GM12878 (cell line): ENCODE data around the gene KRTAP5-10. TPM values are rescaled to one million over a fixed set of nuclear protein-coding genes. Genes with fewer than 3 reads are reported as not detected.

ENCODE experiments used
- BCL11A ChIP-seq: IDR thresholded peaks from 2 replicates; pipeline ENCODE4 v1.6.1; 2011; ENCODE audit warnings: low read depth, low read length
- BHLHE40 ChIP-seq, 2 experiments: fragments of 450-650 bp in 1 of 2; IDR thresholded peaks; 2 replicates each; pipeline ENCODE4 v1.6.1; 2011 to 2017; ENCODE audit warnings: low read depth in 2 of 2, borderline replicate concordance in 1 of 2, improper control_type of control experiment in 1 of 2, low read length in 1 of 2, mild to moderate bottlenecking in 1 of 2
- CREM ChIP-seq: IDR thresholded peaks from 2 replicates; pipeline ENCODE4 v1.6.1; 2014; ENCODE audit warnings: antibody characterized with exemption, low read depth
- IKZF1 ChIP-seq: fragments of 450-650 bp; conservative IDR thresholded peaks from 2 replicates; pipeline ENCODE4 v1.6.1; 2017; ENCODE audit warnings: antibody characterized with exemption, mild to moderate bottlenecking
- KDM1A ChIP-seq: fragments of 200-600 bp; sonication (generic); IDR thresholded peaks from 2 replicates; pipeline ENCODE4 v1.6.1; 2016; ENCODE audit warnings: borderline replicate concordance
- KLF5 ChIP-seq: fragments of 450-650 bp; IDR thresholded peaks from 2 replicates; pipeline ENCODE4 v1.6.1; 2014; ENCODE audit warnings: mild to moderate bottlenecking; ENCODE audit not compliant: partially characterized antibody
- ZBTB11 ChIP-seq: fragments of 450-650 bp; formaldehyde crosslinking; IDR thresholded peaks from 2 replicates; pipeline ENCODE4 v1.5.0; 2022; ENCODE audit warnings: mild to moderate bottlenecking, missing genetic modification characterization
- ZBTB4 ChIP-seq: fragments of 450-650 bp; formaldehyde crosslinking; IDR thresholded peaks from 2 replicates; pipeline ENCODE4 v1.4.0; 2022; ENCODE audit warnings: mild to moderate bottlenecking, moderate library complexity
- ZBTB40 ChIP-seq: fragments of 450-650 bp; IDR thresholded peaks from 2 replicates; pipeline ENCODE4 v1.6.1; 2016; ENCODE audit warnings: mild to moderate bottlenecking, moderate library complexity, borderline replicate concordance
- polyA plus RNA-seq, 11 experiments: library from polyadenylated mRNA; depleted of rRNA in 4 of 11; unstranded in 6 of 11; stranded (reverse) in 5 of 11; fragments of >200 nt; fragmentation: Nextera tagmentation in 4 of 11; fragmentation: Illumina TruSeq in 1 of 11; extraction: Ambion mirVana in 4 of 11; extraction: Trizol in 1 of 11; gene quantifications; 1 replicate in 1 of 11; 2 replicates in 10 of 11; pipeline versions ENCODE4 v1.2.1 to v1.2.3, GENCODE V29; 2011 to 2016; ENCODE audit warnings: inconsistent platforms in 2 of 11, missing spikeins in 2 of 11, low read depth in 1 of 11
- total RNA-seq, 4 experiments: library from RNA; depleted of rRNA in 3 of 4; stranded (reverse); fragments of >200 nt in 3 of 4; fragmentation: Illumina TruSeq in 1 of 4; extraction: Trizol in 1 of 4; gene quantifications; 2 replicates each; pipeline versions ENCODE4 v1.2.1 to v1.2.3, GENCODE V29; 2013 to 2021
- TF ChIP-seq, protein P1 (sequence below): IDR thresholded peaks from 2 replicates; pipeline ENCODE4 v1.6.1; 2011; ENCODE audit warnings: mild to moderate bottlenecking, low read depth, low read length, moderate library complexity; ENCODE audit not compliant: insufficient replicate concordance
- TF ChIP-seq, protein P2 (sequence below): fragments of 450-650 bp; formaldehyde crosslinking; IDR thresholded peaks from 2 replicates; pipeline ENCODE4 v1.4.0; 2020; ENCODE audit warnings: mild to moderate bottlenecking, moderate library complexity

Gene KRTAP5-10
- total and polyA plus RNA-seq, 10 of the 15 experiments (the other 5 are each of a cell fraction or from before 2014, with no cell fraction given): 0.06 to 0.10 (median 0.06) TPM; not detected in 7

GRCh38 chr11:71542879-71543777 lies 22.2 kb upstream of the KRTAP5-10 start (continued):
- TF ChIP-seq ZBTB40: no peak
- TF ChIP-seq, protein P1, sequence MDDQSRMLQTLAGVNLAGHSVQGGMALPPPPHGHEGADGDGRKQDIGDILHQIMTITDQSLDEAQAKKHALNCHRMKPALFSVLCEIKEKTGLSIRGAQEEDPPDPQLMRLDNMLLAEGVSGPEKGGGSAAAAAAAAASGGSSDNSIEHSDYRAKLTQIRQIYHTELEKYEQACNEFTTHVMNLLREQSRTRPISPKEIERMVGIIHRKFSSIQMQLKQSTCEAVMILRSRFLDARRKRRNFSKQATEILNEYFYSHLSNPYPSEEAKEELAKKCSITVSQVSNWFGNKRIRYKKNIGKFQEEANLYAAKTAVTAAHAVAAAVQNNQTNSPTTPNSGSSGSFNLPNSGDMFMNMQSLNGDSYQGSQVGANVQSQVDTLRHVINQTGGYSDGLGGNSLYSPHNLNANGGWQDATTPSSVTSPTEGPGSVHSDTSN: no peak
- no peak for TF ChIP-seq ZBTB11 (CRISPR knock-in tag)
- no peak for TF ChIP-seq ZBTB4 (CRISPR knock-in tag)
- no peak for TF ChIP-seq KLF5
- TF ChIP-seq, protein P2, sequence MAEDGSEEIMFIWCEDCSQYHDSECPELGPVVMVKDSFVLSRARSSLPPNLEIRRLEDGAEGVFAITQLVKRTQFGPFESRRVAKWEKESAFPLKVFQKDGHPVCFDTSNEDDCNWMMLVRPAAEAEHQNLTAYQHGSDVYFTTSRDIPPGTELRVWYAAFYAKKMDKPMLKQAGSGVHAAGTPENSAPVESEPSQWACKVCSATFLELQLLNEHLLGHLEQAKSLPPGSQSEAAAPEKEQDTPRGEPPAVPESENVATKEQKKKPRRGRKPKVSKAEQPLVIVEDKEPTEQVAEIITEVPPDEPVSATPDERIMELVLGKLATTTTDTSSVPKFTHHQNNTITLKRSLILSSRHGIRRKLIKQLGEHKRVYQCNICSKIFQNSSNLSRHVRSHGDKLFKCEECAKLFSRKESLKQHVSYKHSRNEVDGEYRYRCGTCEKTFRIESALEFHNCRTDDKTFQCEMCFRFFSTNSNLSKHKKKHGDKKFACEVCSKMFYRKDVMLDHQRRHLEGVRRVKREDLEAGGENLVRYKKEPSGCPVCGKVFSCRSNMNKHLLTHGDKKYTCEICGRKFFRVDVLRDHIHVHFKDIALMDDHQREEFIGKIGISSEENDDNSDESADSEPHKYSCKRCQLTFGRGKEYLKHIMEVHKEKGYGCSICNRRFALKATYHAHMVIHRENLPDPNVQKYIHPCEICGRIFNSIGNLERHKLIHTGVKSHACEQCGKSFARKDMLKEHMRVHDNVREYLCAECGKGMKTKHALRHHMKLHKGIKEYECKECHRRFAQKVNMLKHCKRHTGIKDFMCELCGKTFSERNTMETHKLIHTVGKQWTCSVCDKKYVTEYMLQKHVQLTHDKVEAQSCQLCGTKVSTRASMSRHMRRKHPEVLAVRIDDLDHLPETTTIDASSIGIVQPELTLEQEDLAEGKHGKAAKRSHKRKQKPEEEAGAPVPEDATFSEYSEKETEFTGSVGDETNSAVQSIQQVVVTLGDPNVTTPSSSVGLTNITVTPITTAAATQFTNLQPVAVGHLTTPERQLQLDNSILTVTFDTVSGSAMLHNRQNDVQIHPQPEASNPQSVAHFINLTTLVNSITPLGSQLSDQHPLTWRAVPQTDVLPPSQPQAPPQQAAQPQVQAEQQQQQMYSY (CRISPR knock-in tag): no peak
- no peak for TF ChIP-seq KDM1A
- no peak for TF ChIP-seq CREM
- TF ChIP-seq BCL11A: no peak
- no peak for TF ChIP-seq IKZF1
- TF ChIP-seq BHLHE40 (IDR thresholded peaks at IDR 0.05; ENCODE audit: borderline replicate concordance in 1 of 2, low read depth in 2 of 2, low read length in 1 of 2): no peak
